ENCODE measurements around the gene METTL9. TPM values are rescaled to one million over a fixed set of nuclear protein-coding genes. Genes with fewer than 3 reads are reported as not detected.

Gene METTL9
- total and polyA plus RNA-seq, 2 of the 13 experiments (the other 11 are each of a cell fraction or from before 2014, with no cell fraction given), result 123 to 204 TPM

DNA sequence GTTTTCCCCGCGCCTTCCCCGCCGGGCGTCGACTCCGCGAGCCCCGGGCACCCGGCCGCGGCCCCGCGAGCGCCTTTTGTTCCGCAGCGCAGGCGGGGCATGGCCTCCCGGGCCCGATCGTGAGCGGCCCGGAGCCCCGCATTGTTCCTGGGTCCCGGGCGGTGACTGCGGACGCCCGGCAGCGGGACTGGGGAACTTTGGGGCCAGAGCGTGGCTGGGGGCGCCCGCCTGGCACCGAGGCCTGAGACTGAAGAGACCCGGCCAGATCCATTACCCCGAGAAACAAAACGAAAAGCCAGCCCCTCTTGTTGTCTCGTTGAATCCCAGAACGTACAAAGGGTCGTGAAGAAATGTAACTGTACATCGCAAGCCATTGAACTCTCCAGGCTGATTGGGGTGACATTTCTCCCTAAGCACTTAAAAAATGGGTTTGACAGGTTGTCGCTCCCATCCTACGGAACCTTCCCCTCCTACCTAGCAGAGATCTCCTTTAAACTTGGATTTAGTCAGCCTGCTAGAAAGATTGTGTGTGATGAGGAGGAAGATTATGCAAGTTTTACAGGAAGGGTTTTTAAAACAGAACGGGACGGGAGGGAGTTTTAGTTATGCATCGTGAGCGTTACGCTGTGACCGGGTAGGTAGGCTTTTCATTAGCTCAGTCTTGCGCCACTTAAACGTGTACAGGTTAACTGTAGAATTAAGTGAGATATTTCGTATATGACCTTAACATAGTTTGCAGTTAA is 825 bp downstream of the METTL9 start (continued):
- TF ChIP-seq KLF11 (CRISPR knock-in tag; IDR thresholded peaks at IDR 0.05) (0 out of 2 replicates have a peak, but pooled peaks have one; percentile 14), ZNF607 (CRISPR knock-in tag; IDR thresholded peaks at IDR 0.05; ENCODE audit: borderline replicate concordance) (no peak), PTBP1 (IDR thresholded peaks at IDR 0.05; ENCODE audit: low read depth, low read length, poor library complexity, severe bottlenecking) (no peak), ZNF781 (CRISPR knock-in tag; IDR thresholded peaks at IDR 0.05; ENCODE audit: borderline replicate concordance, not compliant biosample characterization) (peak; percentile 68), ZNF326 (CRISPR knock-in tag; IDR thresholded peaks at IDR 0.05; ENCODE audit: borderline replicate concordance) (no peak), NKX3-1 (CRISPR knock-in tag; IDR thresholded peaks at IDR 0.05) (no peak), ZBTB7B (CRISPR knock-in tag; IDR thresholded peaks at IDR 0.05) (peak; percentile 32), NFIC (IDR thresholded peaks at IDR 0.05; ENCODE audit: low read length) (no peak), ZBTB21 (CRISPR knock-in tag; IDR thresholded peaks at IDR 0.05) (0 out of 2 replicates have a peak, but pooled peaks have one; percentile 50), ZNF563 (CRISPR knock-in tag; IDR thresholded peaks at IDR 0.05) (no peak; the same call in 1 of the 2 replicates), ZNF350 (CRISPR knock-in tag; IDR thresholded peaks at IDR 0.05; ENCODE audit: borderline replicate concordance, low read depth) (no peak), ZBTB39 (CRISPR knock-in tag; IDR thresholded peaks at IDR 0.05) (no peak), ATF1 (CRISPR knock-in tag; IDR thresholded peaks at IDR 0.05) (no peak), MAF1 (CRISPR knock-in tag; IDR thresholded peaks at IDR 0.05; ENCODE audit: borderline replicate concordance) (no peak; the same call in 1 of the 2 replicates), TGIF2 (CRISPR knock-in tag; IDR thresholded peaks at IDR 0.05) (peak; percentile 77; the same call in 1 of the 2 replicates), ZNF724P (CRISPR knock-in tag; IDR thresholded peaks at IDR 0.05; ENCODE audit: borderline replicate concordance) (no peak), ZNF577 (CRISPR knock-in tag; IDR thresholded peaks at IDR 0.05; ENCODE audit: borderline replicate concordance, low read depth) (no peak), PHB2 (IDR thresholded peaks at IDR 0.05; ENCODE audit: partially characterized antibody) (no peak), ZNF775 (CRISPR knock-in tag; IDR thresholded peaks at IDR 0.05; ENCODE audit: borderline replicate concordance) (0 out of 2 replicates have a peak, but pooled peaks have one; percentile 85), ZFP37 (CRISPR knock-in tag; IDR thresholded peaks at IDR 0.05; ENCODE audit: borderline replicate concordance) (no peak), NR2F6 (IDR thresholded peaks at IDR 0.05) (no peak), NR2F6 (CRISPR knock-in tag; IDR thresholded peaks at IDR 0.05) (no peak; the same call in 1 of the 2 replicates)
- TF ChIP-seq, protein P1, sequence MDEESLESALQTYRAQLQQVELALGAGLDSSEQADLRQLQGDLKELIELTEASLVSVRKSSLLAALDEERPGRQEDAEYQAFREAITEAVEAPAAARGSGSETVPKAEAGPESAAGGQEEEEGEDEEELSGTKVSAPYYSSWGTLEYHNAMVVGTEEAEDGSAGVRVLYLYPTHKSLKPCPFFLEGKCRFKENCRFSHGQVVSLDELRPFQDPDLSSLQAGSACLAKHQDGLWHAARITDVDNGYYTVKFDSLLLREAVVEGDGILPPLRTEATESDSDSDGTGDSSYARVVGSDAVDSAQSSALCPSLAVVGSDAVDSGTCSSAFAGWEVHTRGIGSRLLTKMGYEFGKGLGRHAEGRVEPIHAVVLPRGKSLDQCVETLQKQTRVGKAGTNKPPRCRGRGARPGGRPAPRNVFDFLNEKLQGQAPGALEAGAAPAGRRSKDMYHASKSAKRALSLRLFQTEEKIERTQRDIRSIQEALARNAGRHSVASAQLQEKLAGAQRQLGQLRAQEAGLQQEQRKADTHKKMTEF (CRISPR knock-in tag; IDR thresholded peaks at IDR 0.05), result peak; percentile 55
- TF ChIP-seq, protein P2, sequence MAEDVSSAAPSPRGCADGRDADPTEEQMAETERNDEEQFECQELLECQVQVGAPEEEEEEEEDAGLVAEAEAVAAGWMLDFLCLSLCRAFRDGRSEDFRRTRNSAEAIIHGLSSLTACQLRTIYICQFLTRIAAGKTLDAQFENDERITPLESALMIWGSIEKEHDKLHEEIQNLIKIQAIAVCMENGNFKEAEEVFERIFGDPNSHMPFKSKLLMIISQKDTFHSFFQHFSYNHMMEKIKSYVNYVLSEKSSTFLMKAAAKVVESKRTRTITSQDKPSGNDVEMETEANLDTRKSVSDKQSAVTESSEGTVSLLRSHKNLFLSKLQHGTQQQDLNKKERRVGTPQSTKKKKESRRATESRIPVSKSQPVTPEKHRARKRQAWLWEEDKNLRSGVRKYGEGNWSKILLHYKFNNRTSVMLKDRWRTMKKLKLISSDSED (CRISPR knock-in tag; IDR thresholded peaks at IDR 0.05), result no peak
- TF ChIP-seq, protein P3, sequence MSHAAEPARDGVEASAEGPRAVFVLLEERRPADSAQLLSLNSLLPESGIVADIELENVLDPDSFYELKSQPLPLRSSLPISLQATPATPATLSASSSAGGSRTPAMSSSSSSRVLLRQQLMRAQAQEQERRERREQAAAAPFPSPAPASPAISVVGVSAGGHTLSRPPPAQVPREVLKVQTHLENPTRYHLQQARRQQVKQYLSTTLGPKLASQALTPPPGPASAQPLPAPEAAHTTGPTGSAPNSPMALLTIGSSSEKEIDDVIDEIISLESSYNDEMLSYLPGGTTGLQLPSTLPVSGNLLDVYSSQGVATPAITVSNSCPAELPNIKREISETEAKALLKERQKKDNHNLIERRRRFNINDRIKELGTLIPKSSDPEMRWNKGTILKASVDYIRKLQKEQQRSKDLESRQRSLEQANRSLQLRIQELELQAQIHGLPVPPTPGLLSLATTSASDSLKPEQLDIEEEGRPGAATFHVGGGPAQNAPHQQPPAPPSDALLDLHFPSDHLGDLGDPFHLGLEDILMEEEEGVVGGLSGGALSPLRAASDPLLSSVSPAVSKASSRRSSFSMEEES (CRISPR knock-in tag; IDR thresholded peaks at IDR 0.05), result no peak

Measured in HepG2 (cell line).